ENCODE measurements around the gene RBM46.
"Not testable (repeated sequence)": the region's sequence is repeated elsewhere in the genome, so short reads cannot be mapped to it uniquely, and the experiment has no call there.

Gene RBM46

GRCh38 chr4:154836513-154836912 lies 55.4 kb downstream of the RBM46 start:
- DNase-seq (ENCODE audit: low spot score) = no peak

- DNase-seq (ENCODE audit: low spot score) = no peak
These were observed 57.1 kb downstream of the RBM46 start for GRCh38 chr4:154838155-154838554.

GRCh38 chr4:154838694-154839093 lies 57.6 kb downstream of the RBM46 start:
- DNase-seq (ENCODE audit: low spot score) = no peak

- no peak for DNase-seq (ENCODE audit: low spot score)
These were observed 73.3 kb downstream of the RBM46 start for GRCh38 chr4:154854362-154854761.

GRCh38 chr4:154858166-154858565 lies 77.1 kb downstream of the RBM46 start:
- DNase-seq (ENCODE audit: low spot score) = no peak

GRCh38 chr4:154868414-154869194 lies 87.5 kb downstream of the RBM46 start:
- no peak for DNase-seq (ENCODE audit: low spot score)

- no peak for DNase-seq (ENCODE audit: low spot score)
These were observed 88.2 kb downstream of the RBM46 start for GRCh38 chr4:154869301-154869700.

GRCh38 chr4:154872198-154872597 lies 91.1 kb downstream of the RBM46 start:
- DNase-seq (ENCODE audit: low spot score) = no peak

- not testable (repeated sequence) for DNase-seq (ENCODE audit: low spot score)
These were observed 93.0 kb downstream of the RBM46 start for GRCh38 chr4:154874049-154874448.

- no peak for DNase-seq (ENCODE audit: low spot score)
These were observed 96.2 kb downstream of the RBM46 start for GRCh38 chr4:154877110-154877760.
